H1 (cell line): ENCODE measurements around the gene DOK1. TPM values are rescaled to one million over a fixed set of nuclear protein-coding genes. Genes with fewer than 3 reads are reported as not detected.

Experiments
- CTCF ChIA-PET: fragments of 300-600 bp; sonication (Branson Sonifier 250); formaldehyde crosslinking; loops from one replicate; lab custom pipeline; 2021; ENCODE audit not compliant: partially characterized antibody; lab: Charles Lee
- POLR2A ChIA-PET: fragments of 300-600 bp; sonication (Branson Sonifier 250); formaldehyde crosslinking; loops from one replicate; lab custom pipeline; 2021; ENCODE audit warnings: inconsistent platforms; ENCODE audit not compliant: partially characterized antibody; lab: Charles Lee
- DNase-seq, 2 experiments: peaks; one replicate each; pipeline versions ENCODE4 v3.0.0 to v3.0.0-alpha.2; 2010 to 2022; ENCODE audit warnings: low spot score in 2 of 2, low read depth in 1 of 2, mixed read lengths in 1 of 2
- FAIRE-seq: peaks from 2 replicates; lab custom pipeline; 2011; peaks lifted over from hg19 to GRCh38; lab: Jason Lieb, UNC
- H2AFZ ChIP-seq: 2 replicates; pipeline ENCODE4 v1.8.1; 2012; ENCODE audit warnings: low read length, inconsistent platforms
- H2AK5ac ChIP-seq: 2 replicates; pipeline ENCODE4 v1.6.1; 2013; ENCODE audit warnings: low read depth, low read length
- H2BK120ac ChIP-seq: replicated peaks from 2 replicates; pipeline ENCODE3; 2013; ENCODE audit warnings: low read depth, low read length, inconsistent platforms
- H2BK12ac ChIP-seq: 2 replicates; pipeline ENCODE4 v1.6.1; 2013; ENCODE audit warnings: low read depth, low read length
- H2BK15ac ChIP-seq: 2 replicates; pipeline ENCODE4 v1.6.1; 2013; ENCODE audit warnings: low read length
- H2BK20ac ChIP-seq: 2 replicates; pipeline ENCODE4 v1.6.1; 2013; ENCODE audit warnings: low read length
- H2BK5ac ChIP-seq: 2 replicates; pipeline ENCODE4 v1.6.1; 2013; ENCODE audit warnings: low read depth, low read length
- H3K14ac ChIP-seq: 2 replicates; pipeline ENCODE4 v1.6.1; 2013; ENCODE audit warnings: inconsistent platforms; ENCODE audit not compliant: insufficient read length
- H3K18ac ChIP-seq: 2 replicates; pipeline ENCODE4 v1.6.1; 2013; ENCODE audit warnings: low read length; ENCODE audit errors: extremely low read depth
- H3K23ac ChIP-seq: 2 replicates; pipeline ENCODE4 v1.6.1; 2013; ENCODE audit warnings: inconsistent platforms; ENCODE audit not compliant: insufficient read length
- H3K23me2 ChIP-seq: 2 replicates; pipeline ENCODE4 v1.6.1; 2013; ENCODE audit warnings: low read depth, low read length
- H3K27ac ChIP-seq: 2 replicates; pipeline ENCODE4 v1.6.1; 2011; ENCODE audit warnings: low read depth, low read length, inconsistent platforms
- H3K27me3 ChIP-seq, 4 experiments: replicated peaks in 1 of 4; 1 replicate in 1 of 4; 2 replicates in 3 of 4; pipeline versions ENCODE4 v1.6.1 to v1.8.1; 2011 to 2013; ENCODE audit warnings: low read length in 3 of 4, mild to moderate bottlenecking in 3 of 4, inconsistent platforms in 2 of 4, mixed read lengths in 2 of 4, moderate library complexity in 1 of 4; ENCODE audit not compliant: control insufficient read depth in 3 of 4, insufficient read depth in 3 of 4; ENCODE audit errors: extremely low read depth in 1 of 4
- H3K36me3 ChIP-seq, 4 experiments: 2 replicates each; pipeline versions ENCODE4 v1.6.1 to v1.8.1; 2011 to 2013; ENCODE audit warnings: mild to moderate bottlenecking in 4 of 4, low read length in 3 of 4, moderate library complexity in 2 of 4, control low read depth in 1 of 4, inconsistent platforms in 1 of 4; ENCODE audit not compliant: insufficient read depth in 4 of 4, control insufficient read depth in 2 of 4
- H3K4ac ChIP-seq: replicated peaks from 2 replicates; pipeline ENCODE3; 2013; ENCODE audit warnings: low read length, low read depth, mixed read lengths, inconsistent platforms; ENCODE audit not compliant: insufficient read length
- H3K4me1 ChIP-seq, 4 experiments: replicated peaks in 1 of 4; 1 replicate in 1 of 4; 2 replicates in 3 of 4; pipeline versions ENCODE4 v1.6.1 to v1.8.1; 2011 to 2013; ENCODE audit warnings: low read length in 3 of 4, inconsistent platforms in 2 of 4, mixed read lengths in 1 of 4; ENCODE audit not compliant: insufficient read depth in 4 of 4, control insufficient read depth in 3 of 4
- H3K4me2 ChIP-seq, 2 experiments: 2 replicates each; pipeline versions ENCODE4 v1.6.1 to v1.8.1; 2011 to 2013; ENCODE audit warnings: low read depth in 2 of 2, low read length in 2 of 2, control low read depth in 1 of 2, inconsistent platforms in 1 of 2, mild to moderate bottlenecking in 1 of 2; ENCODE audit not compliant: insufficient read depth in 1 of 2
- H3K4me3 ChIP-seq, 4 experiments: fragments of 200-600, 300-600 bp in 1 of 4; sonication (generic), shearing (Covaris generic), sonication (Bioruptor Twin) in 1 of 4; 2 replicates each; pipeline versions ENCODE4 v1.5.1 to v1.8.1; 2011 to 2016; ENCODE audit warnings: low read length in 4 of 4, low read depth in 3 of 4, control low read depth in 2 of 4, inconsistent platforms in 2 of 4, mild to moderate bottlenecking in 2 of 4, mixed read lengths in 1 of 4, moderate library complexity in 1 of 4; ENCODE audit not compliant: insufficient read depth in 2 of 4; ENCODE audit errors: extremely low read depth in 1 of 4
- H3K56ac ChIP-seq: replicated peaks from 2 replicates; pipeline ENCODE3; 2013; ENCODE audit warnings: low read depth, mild to moderate bottlenecking, mixed read lengths, low read length, inconsistent platforms; ENCODE audit not compliant: insufficient read length
- H3K79me1 ChIP-seq: 2 replicates; pipeline ENCODE4 v1.6.1; 2013; ENCODE audit warnings: low read depth, low read length, control low read depth
- H3K79me2 ChIP-seq, 2 experiments: 2 replicates each; pipeline versions ENCODE4 v1.6.1 to v1.8.1; 2012 to 2013; ENCODE audit warnings: low read length in 2 of 2, mild to moderate bottlenecking in 2 of 2, inconsistent platforms in 1 of 2; ENCODE audit not compliant: insufficient read depth in 2 of 2, control insufficient read depth in 1 of 2
- H3K9ac ChIP-seq, 4 experiments: replicated peaks in 1 of 4; 1 replicate in 1 of 4; 2 replicates in 3 of 4; pipeline versions ENCODE4 v1.6.1 to v1.8.1; 2011 to 2013; ENCODE audit warnings: low read depth in 3 of 4, low read length in 3 of 4, control low read depth in 2 of 4, mild to moderate bottlenecking in 2 of 4, moderate library complexity in 2 of 4, inconsistent platforms in 1 of 4; ENCODE audit errors: extremely low read depth in 1 of 4
- H3K9me3 ChIP-seq, 2 experiments: 2 replicates each; pipeline versions ENCODE4 v1.6.1 to v1.8.1; 2012 to 2013; ENCODE audit warnings: mild to moderate bottlenecking in 2 of 2, moderate library complexity in 2 of 2, control low read depth in 1 of 2, inconsistent platforms in 1 of 2, low read depth in 1 of 2, low read length in 1 of 2, mixed read lengths in 1 of 2; ENCODE audit not compliant: insufficient read depth in 2 of 2
- H4K20me1 ChIP-seq, 2 experiments: replicated peaks in 1 of 2; 2 replicates each; pipeline versions ENCODE3 to v1.8.1; 2011 to 2013; ENCODE audit warnings: inconsistent platforms in 2 of 2, low read length in 2 of 2, mild to moderate bottlenecking in 1 of 2; ENCODE audit not compliant: insufficient read depth in 2 of 2, control insufficient read depth in 1 of 2
- H4K5ac ChIP-seq: 2 replicates; pipeline ENCODE4 v1.6.1; 2013; ENCODE audit warnings: low read length, low read depth, mixed read lengths, inconsistent platforms; ENCODE audit not compliant: insufficient read length
- H4K8ac ChIP-seq: 2 replicates; pipeline ENCODE4 v1.8.0; 2013; ENCODE audit warnings: mild to moderate bottlenecking, moderate library complexity, low read length, inconsistent platforms; ENCODE audit not compliant: insufficient read depth; ENCODE audit errors: extremely low read depth
- H4K91ac ChIP-seq: replicated peaks from 2 replicates; pipeline ENCODE3; 2013; ENCODE audit warnings: low read length, mixed read lengths, inconsistent platforms; ENCODE audit not compliant: insufficient read length
- CBX5 ChIP-seq: fragments of 300-800, 300-1000 bp; sonication (generic); IDR thresholded peaks from 2 replicates; pipeline ENCODE4 v1.7.1; 2016; ENCODE audit warnings: antibody characterized with exemption, low read length, low read depth
- CHD2 ChIP-seq: IDR thresholded peaks from 2 replicates; pipeline ENCODE4 v1.6.1; 2012; ENCODE audit warnings: low read length, improper control_type of control experiment
- EGR1 ChIP-seq: IDR thresholded peaks from 2 replicates; pipeline ENCODE4 v1.6.1; 2011; ENCODE audit warnings: low read depth, low read length, borderline replicate concordance
- EP300 ChIP-seq, 2 experiments: IDR thresholded peaks; 1 replicate in 1 of 2; 2 replicates in 1 of 2; pipeline ENCODE4 v1.6.1; 2011 to 2012; ENCODE audit warnings: low read depth in 2 of 2, low read length in 2 of 2, mild to moderate bottlenecking in 2 of 2, borderline replicate concordance in 1 of 2, inconsistent platforms in 1 of 2, moderate library complexity in 1 of 2
- GABPA ChIP-seq: IDR thresholded peaks from 2 replicates; pipeline ENCODE4 v1.6.1; 2011; ENCODE audit warnings: mild to moderate bottlenecking, low read length, moderate library complexity, borderline replicate concordance; ENCODE audit not compliant: insufficient read depth
- JUND ChIP-seq: IDR thresholded peaks from 2 replicates; pipeline ENCODE4 v1.6.1; 2011; ENCODE audit warnings: mild to moderate bottlenecking, improper control_type of control experiment, low read length
- MAFK ChIP-seq: IDR thresholded peaks from 2 replicates; pipeline ENCODE4 v1.6.1; 2012; ENCODE audit warnings: low read depth, mild to moderate bottlenecking, improper control_type of control experiment, low read length
- RBBP5 ChIP-seq: IDR thresholded peaks from 2 replicates; pipeline ENCODE4 v1.7.1; 2012; ENCODE audit warnings: low read depth, mild to moderate bottlenecking, inconsistent platforms, low read length, moderate library complexity, borderline replicate concordance
- RNF2 ChIP-seq: fragments of 200-900, 300-1000 bp; sonication (generic); IDR thresholded peaks from 2 replicates; pipeline ENCODE4 v1.7.1; 2016; ENCODE audit warnings: borderline replicate concordance, low read depth, mild to moderate bottlenecking, antibody characterized with exemption, low read length; ENCODE audit not compliant: poor library complexity, severe bottlenecking; ENCODE audit errors: missing control alignments
- SIN3A ChIP-seq, 2 experiments: IDR thresholded peaks in 1 of 2; conservative IDR thresholded peaks in 1 of 2; 2 replicates each; pipeline ENCODE4 v1.6.1; 2011 to 2012; ENCODE audit warnings: low read length in 2 of 2, improper control_type of control experiment in 1 of 2, low read depth in 1 of 2, mild to moderate bottlenecking in 1 of 2
- SIRT6 ChIP-seq: IDR thresholded peaks from one replicate; pipeline ENCODE4 v1.7.1; 2012; ENCODE audit warnings: low read length, inconsistent platforms
- SP4 ChIP-seq: IDR thresholded peaks from 2 replicates; pipeline ENCODE4 v1.6.1; 2012; ENCODE audit warnings: low read length, inconsistent platforms
- SRF ChIP-seq: IDR thresholded peaks from 2 replicates; pipeline ENCODE4 v1.6.1; 2011; ENCODE audit warnings: mild to moderate bottlenecking, low read depth, low read length, moderate library complexity
- TCF12 ChIP-seq: IDR thresholded peaks from 2 replicates; pipeline ENCODE4 v1.6.1; 2011; ENCODE audit warnings: low read depth, mild to moderate bottlenecking, low read length
- polyA plus RNA-seq, 7 experiments: library from polyadenylated mRNA; depleted of rRNA in 3 of 7; stranded (reverse) in 5 of 7; unstranded in 2 of 7; fragments of >200 nt in 5 of 7; fragments of 200-250 nt in 2 of 7; gene quantifications; 1 replicate in 5 of 7; 2 replicates in 1 of 7; 4 replicates in 1 of 7; pipeline versions ENCODE4 v1.2.1 to v1.2.3, GENCODE V29; 2011 to 2013; ENCODE audit warnings: missing spikeins in 2 of 7, mixed read lengths in 2 of 7
- total RNA-seq: library from RNA; stranded (reverse); fragmentation: NEBNext Ultra II Directional; extraction: Animal tissue kit (Norgen Biotek cat#: 25700); gene quantifications from 2 replicates; pipeline ENCODE4 v1.2.1, GENCODE V29; 2021
- TF ChIP-seq, protein P1 (sequence below): IDR thresholded peaks from 2 replicates; pipeline ENCODE4 v1.6.1; 2012; ENCODE audit warnings: inconsistent platforms

DOK1 gene
- total and polyA plus RNA-seq, 2 of the 8 experiments (the other 6 are each of a cell fraction or from before 2014, with no cell fraction given), result 11.0 to 14.3 TPM

DNA sequence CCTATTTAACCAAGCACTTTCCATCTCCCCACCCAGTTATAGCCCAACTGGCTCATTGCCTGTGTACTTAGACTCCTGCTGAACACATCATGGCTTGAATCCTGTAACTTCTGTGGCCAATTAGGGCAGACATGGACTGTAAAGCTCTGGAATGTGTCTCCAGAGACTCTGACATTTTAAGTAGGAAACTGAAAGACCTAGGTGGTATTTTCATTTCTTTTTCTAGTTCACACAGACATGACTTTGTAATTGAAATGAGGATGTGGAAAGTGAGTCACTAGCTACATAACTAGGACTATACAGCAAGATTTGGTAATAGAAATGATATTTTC, 12.2 kb downstream of the DOK1 start:
- no peak overlapping the region for H2BK12ac ChIP-seq
- H2AK5ac ChIP-seq, result no peak overlapping the region
- H3K18ac ChIP-seq, result no peak overlapping the region
- peaks cover 0 to 2% (median 0%) of the 10 kb centered on the region in 4 experiments; a peak in 1 of 7 replicates for H3K27me3 ChIP-seq
- no peak overlapping the region for H3K14ac ChIP-seq
- no peak overlapping the region for H2AFZ ChIP-seq
- ChIA-PET POLR2A (no interaction called here), CTCF (interaction anchor here (1.3 to 4.4 kb wide), 4 partner anchors 8 to 20 kb away, joined by 3 to 24 read pairs (median 6); no protein-coding TSS in a partner anchor)
- FAIRE-seq (no peak), DNase-seq (no peak)
- H3K79me1 ChIP-seq, result 0 out of 2 replicates have a peak, but pooled peaks cover 2% of the 10 kb centered on the region
- H3K4me1 ChIP-seq, result no peaks in the 10 kb centered on the region
- no peak overlapping the region for H3K4me3 ChIP-seq
- H2BK20ac ChIP-seq, result no peak overlapping the region
- H3K23ac ChIP-seq, result no peak overlapping the region
- H3K4me2 ChIP-seq, result no peak overlapping the region
- no peak overlapping the region for H2BK15ac ChIP-seq
- no peak overlapping the region for H3K27ac ChIP-seq
- H2BK120ac ChIP-seq, result no peak overlapping the region
- H2BK5ac ChIP-seq, result no peak overlapping the region
- H4K91ac ChIP-seq, result no peak overlapping the region
- no peak overlapping the region for H3K9ac ChIP-seq
- no peak overlapping the region for H4K8ac ChIP-seq
- no peak overlapping the region for H3K4ac ChIP-seq
- no peaks in the 10 kb centered on the region for H3K9me3 ChIP-seq
- H4K5ac ChIP-seq, result no peak overlapping the region
- H3K56ac ChIP-seq, result no peak overlapping the region
- H3K23me2 ChIP-seq, result peaks cover 2% of the 10 kb centered on the region; the same call in 1 of the 2 replicates
- H3K79me2 ChIP-seq, result no peaks in the 10 kb centered on the region
- no peaks in the 10 kb centered on the region for H3K36me3 ChIP-seq
- no peaks in the 10 kb centered on the region for H4K20me1 ChIP-seq
- no peak for TF ChIP-seq EP300 (IDR thresholded peaks at IDR 0.05; ENCODE audit: borderline replicate concordance in 1 of 2, low read depth in 2 of 2, low read length in 2 of 2)
- no peak for TF ChIP-seq CBX5
- no peak for TF ChIP-seq SIRT6
- TF ChIP-seq MAFK, result no peak
- no peak for TF ChIP-seq CHD2
- no peak for TF ChIP-seq SP4
- no peak for TF ChIP-seq EGR1
- no peak for TF ChIP-seq RNF2
- no peak for TF ChIP-seq RBBP5
- TF ChIP-seq SIN3A (conservative IDR thresholded peaks at IDR 0.05 in 1 of 2, IDR thresholded peaks at IDR 0.05 in 1 of 2; ENCODE audit: low read depth in 1 of 2, low read length in 2 of 2), result no peak
- no peak for TF ChIP-seq TCF12
- TF ChIP-seq GABPA, result no peak
- TF ChIP-seq SRF, result no peak
- no peak for TF ChIP-seq JUND
- TF ChIP-seq, protein P1, sequence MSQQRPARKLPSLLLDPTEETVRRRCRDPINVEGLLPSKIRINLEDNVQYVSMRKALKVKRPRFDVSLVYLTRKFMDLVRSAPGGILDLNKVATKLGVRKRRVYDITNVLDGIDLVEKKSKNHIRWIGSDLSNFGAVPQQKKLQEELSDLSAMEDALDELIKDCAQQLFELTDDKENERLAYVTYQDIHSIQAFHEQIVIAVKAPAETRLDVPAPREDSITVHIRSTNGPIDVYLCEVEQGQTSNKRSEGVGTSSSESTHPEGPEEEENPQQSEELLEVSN, result no peak
